ENCODE results near the gene LY6G6C. TPM values are rescaled to one million over a fixed set of nuclear protein-coding genes. Genes with fewer than 3 reads are reported as not detected.

Gene LY6G6C
- total RNA-seq, 1 experiment from 2014 or later, result not detected

- Histone ChIP-seq H4K5ac (ENCODE audit: insufficient read length, low read depth, low read length) (no peak overlapping the region), H2BK5ac (ENCODE audit: insufficient read length, low read length) (no peak overlapping the region), H3K14ac (ENCODE audit: insufficient read depth, low read length) (no peak overlapping the region), H3K18ac (ENCODE audit: insufficient read length, low read depth, low read length) (no peak overlapping the region), H3K23ac (ENCODE audit: insufficient read length, low read depth, low read length) (no peak overlapping the region), H3K4me2 (ENCODE audit: insufficient read depth, insufficient read length, low read length) (no peak overlapping the region), H3K79me1 (ENCODE audit: insufficient read depth, low read depth, low read length, poor library complexity, severe bottlenecking) (peaks cover 6% of the 10 kb centered on the region), H2BK12ac (ENCODE audit: insufficient read length, low read depth, low read length) (no peak overlapping the region), H3K56ac (ENCODE audit: insufficient read length, low read depth, low read length) (no peak overlapping the region), H3K4ac (ENCODE audit: low read depth, low read length) (no peak overlapping the region), H2BK20ac (ENCODE audit: low read depth, low read length, poor library complexity, severe bottlenecking) (no peak overlapping the region), H3K23me2 (ENCODE audit: insufficient read length, low read depth, low read length, poor library complexity, severe bottlenecking) (peaks cover 6% of the 10 kb centered on the region), H3K9ac (ENCODE audit: extremely low read depth, insufficient read length, low read length) (no peak overlapping the region), H3K4me1 (ENCODE audit: insufficient read depth, low read length) (peaks cover 4% of the 10 kb centered on the region; the same call in 1 of the 2 replicates), H2BK15ac (ENCODE audit: low read depth, low read length) (no peak overlapping the region), H4K8ac (replicated peaks; ENCODE audit: insufficient read length, low read depth, low read length) (no peak overlapping the region), H3K27ac (ENCODE audit: insufficient read length, low read depth, low read length) (no peak overlapping the region), H2AFZ (ENCODE audit: low read length) (no peak overlapping the region), H4K91ac (ENCODE audit: insufficient read length, low read depth, low read length) (no peak overlapping the region), H3K79me2 (ENCODE audit: insufficient read depth, low read length) (peaks cover 2% of the 10 kb centered on the region; the same call in 1 of the 2 replicates), H2AK5ac (ENCODE audit: insufficient read length, low read length) (no peak overlapping the region), H4K20me1 (ENCODE audit: control insufficient read depth, insufficient read depth, insufficient read length) (no peaks in the 10 kb centered on the region), H3K27me3 (ENCODE audit: insufficient read depth, low read length) (no peaks in the 10 kb centered on the region), H3K9me3 (ENCODE audit: control insufficient read depth, low read depth, low read length) (no peaks in the 10 kb centered on the region), H3T11ph (ENCODE audit: low read length) (no peak overlapping the region), H2BK120ac (ENCODE audit: low read depth, low read length, poor library complexity, severe bottlenecking) (no peak overlapping the region)
- TF ChIP-seq CTCF (conservative IDR thresholded peaks at IDR 0.05), result no peak
- no peak for DNase-seq
- H3K9me3 Mint-ChIP-seq, result no peaks in the 10 kb centered on the region; a peak in 1 of 5 replicates
- H3K4me1 Mint-ChIP-seq, result peaks cover 16 to 19% of the 10 kb centered on the region in 2 experiments
- peaks cover 0 to 4% (median 0%) of the 10 kb centered on the region in 3 experiments; a peak in 4 of 7 replicates for H3K36me3 Mint-ChIP-seq (ENCODE audit: insufficient read depth in 1 of 3, low read depth in 3 of 3)
- H3K27me3 Mint-ChIP-seq (ENCODE audit: low read depth), result peaks cover 3% of the 10 kb centered on the region; the same call in 1 of the 2 replicates
- no peak overlapping the region for H3K27ac Mint-ChIP-seq
- H3K4me3 Mint-ChIP-seq, result no peak overlapping the region
- WGBS (ENCODE audit: extremely low coverage, insufficient read length, low lambda C conversion rate), result no CpG with 5 or more reads among the region's 6 CpGs
Measured at GRCh38 chr6:31705931-31706330, 15.6 kb downstream of the LY6G6C start.

Measured in H9 (cell line).